HL-60 (cell line): Measurements from ENCODE around the gene RNF225.

Source experiments
- DNase-seq, 2 experiments: peaks; one replicate each; pipeline ENCODE4 v3.0.0-alpha.2; 2010 to 2020; ENCODE audit warnings: low read depth in 1 of 2, low spot score in 1 of 2
- H3K27ac ChIP-seq: fragments of 250-450 bp; sonication (Bioruptor Pico); replicated peaks from 2 replicates; pipeline ENCODE4 v1.5.1; 2020; ENCODE audit warnings: mild to moderate bottlenecking, moderate library complexity
- H3K27me3 ChIP-seq: fragments of 250-450 bp; sonication (Bioruptor Pico); 2 replicates; pipeline ENCODE4 v1.5.1; 2021; ENCODE audit warnings: mild to moderate bottlenecking, moderate library complexity; ENCODE audit not compliant: insufficient read depth, poor library complexity, severe bottlenecking
- H3K4me3 ChIP-seq: replicated peaks from 2 replicates; pipeline ENCODE4 v1.5.1; 2011; ENCODE audit warnings: mild to moderate bottlenecking, control low read depth, low read length; ENCODE audit not compliant: insufficient read depth
- GABPA ChIP-seq: IDR thresholded peaks from 2 replicates; pipeline ENCODE4 v1.6.1; 2012; ENCODE audit warnings: low read depth
- POLR2AphosphoS5 ChIP-seq: IDR thresholded peaks from 2 replicates; pipeline ENCODE4 v1.6.1; 2012; ENCODE audit warnings: low read depth
- SPI1 ChIP-seq: IDR thresholded peaks from 2 replicates; pipeline ENCODE4 v1.6.1; 2012; ENCODE audit warnings: low read depth, mild to moderate bottlenecking, borderline replicate concordance
- TF ChIP-seq, protein P1 (sequence below): IDR thresholded peaks from one replicate; pipeline ENCODE4 v1.5.1; 2011; ENCODE audit warnings: low read length, control low read depth, inconsistent platforms; ENCODE audit not compliant: insufficient read depth
- TF ChIP-seq, protein P2 (sequence below): IDR thresholded peaks from 2 replicates; pipeline ENCODE4 v1.6.1; 2012; ENCODE audit warnings: low read depth; ENCODE audit not compliant: insufficient replicate concordance

Gene RNF225

DNA sequence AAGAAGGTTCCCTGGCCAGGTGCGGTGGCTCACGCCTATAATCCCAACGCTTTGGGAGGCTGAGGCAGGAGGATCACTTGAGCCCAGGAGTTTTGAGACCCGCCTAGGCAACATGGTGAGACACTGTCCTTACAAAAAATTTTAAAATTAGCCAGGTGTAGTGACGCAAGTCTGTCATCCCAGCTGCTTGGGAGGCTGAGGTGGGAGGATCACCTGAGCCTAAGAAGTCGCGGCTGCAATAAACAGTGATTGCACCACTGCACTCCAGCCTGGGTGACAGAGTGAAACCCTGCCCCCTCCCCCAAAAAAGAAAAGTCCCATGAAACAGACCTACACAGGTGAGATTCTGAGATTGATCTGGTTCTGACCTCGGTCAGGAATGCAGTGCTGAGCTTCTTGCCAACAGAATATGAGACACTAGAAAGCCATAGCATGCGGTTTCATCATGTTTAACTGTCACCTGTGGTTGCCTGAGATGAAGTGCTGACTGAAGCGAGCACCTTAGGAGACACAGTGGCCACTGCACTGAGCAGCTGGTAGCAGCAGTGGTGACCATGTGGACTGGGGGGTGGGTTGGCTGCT is 40.1 kb upstream of the RNF225 start:
- H3K27ac ChIP-seq: no peak overlapping the region
- H3K27me3 ChIP-seq: no peaks in the 10 kb centered on the region
- TF ChIP-seq, protein P1, sequence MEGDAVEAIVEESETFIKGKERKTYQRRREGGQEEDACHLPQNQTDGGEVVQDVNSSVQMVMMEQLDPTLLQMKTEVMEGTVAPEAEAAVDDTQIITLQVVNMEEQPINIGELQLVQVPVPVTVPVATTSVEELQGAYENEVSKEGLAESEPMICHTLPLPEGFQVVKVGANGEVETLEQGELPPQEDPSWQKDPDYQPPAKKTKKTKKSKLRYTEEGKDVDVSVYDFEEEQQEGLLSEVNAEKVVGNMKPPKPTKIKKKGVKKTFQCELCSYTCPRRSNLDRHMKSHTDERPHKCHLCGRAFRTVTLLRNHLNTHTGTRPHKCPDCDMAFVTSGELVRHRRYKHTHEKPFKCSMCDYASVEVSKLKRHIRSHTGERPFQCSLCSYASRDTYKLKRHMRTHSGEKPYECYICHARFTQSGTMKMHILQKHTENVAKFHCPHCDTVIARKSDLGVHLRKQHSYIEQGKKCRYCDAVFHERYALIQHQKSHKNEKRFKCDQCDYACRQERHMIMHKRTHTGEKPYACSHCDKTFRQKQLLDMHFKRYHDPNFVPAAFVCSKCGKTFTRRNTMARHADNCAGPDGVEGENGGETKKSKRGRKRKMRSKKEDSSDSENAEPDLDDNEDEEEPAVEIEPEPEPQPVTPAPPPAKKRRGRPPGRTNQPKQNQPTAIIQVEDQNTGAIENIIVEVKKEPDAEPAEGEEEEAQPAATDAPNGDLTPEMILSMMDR: no peak
- TF ChIP-seq POLR2AphosphoS5: no peak
- no peak for TF ChIP-seq SPI1
- TF ChIP-seq GABPA: no peak
- TF ChIP-seq, protein P2, sequence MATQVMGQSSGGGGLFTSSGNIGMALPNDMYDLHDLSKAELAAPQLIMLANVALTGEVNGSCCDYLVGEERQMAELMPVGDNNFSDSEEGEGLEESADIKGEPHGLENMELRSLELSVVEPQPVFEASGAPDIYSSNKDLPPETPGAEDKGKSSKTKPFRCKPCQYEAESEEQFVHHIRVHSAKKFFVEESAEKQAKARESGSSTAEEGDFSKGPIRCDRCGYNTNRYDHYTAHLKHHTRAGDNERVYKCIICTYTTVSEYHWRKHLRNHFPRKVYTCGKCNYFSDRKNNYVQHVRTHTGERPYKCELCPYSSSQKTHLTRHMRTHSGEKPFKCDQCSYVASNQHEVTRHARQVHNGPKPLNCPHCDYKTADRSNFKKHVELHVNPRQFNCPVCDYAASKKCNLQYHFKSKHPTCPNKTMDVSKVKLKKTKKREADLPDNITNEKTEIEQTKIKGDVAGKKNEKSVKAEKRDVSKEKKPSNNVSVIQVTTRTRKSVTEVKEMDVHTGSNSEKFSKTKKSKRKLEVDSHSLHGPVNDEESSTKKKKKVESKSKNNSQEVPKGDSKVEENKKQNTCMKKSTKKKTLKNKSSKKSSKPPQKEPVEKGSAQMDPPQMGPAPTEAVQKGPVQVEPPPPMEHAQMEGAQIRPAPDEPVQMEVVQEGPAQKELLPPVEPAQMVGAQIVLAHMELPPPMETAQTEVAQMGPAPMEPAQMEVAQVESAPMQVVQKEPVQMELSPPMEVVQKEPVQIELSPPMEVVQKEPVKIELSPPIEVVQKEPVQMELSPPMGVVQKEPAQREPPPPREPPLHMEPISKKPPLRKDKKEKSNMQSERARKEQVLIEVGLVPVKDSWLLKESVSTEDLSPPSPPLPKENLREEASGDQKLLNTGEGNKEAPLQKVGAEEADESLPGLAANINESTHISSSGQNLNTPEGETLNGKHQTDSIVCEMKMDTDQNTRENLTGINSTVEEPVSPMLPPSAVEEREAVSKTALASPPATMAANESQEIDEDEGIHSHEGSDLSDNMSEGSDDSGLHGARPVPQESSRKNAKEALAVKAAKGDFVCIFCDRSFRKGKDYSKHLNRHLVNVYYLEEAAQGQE: no peak
- no peak overlapping the region for H3K4me3 ChIP-seq
- DNase-seq: no peak

DNA sequence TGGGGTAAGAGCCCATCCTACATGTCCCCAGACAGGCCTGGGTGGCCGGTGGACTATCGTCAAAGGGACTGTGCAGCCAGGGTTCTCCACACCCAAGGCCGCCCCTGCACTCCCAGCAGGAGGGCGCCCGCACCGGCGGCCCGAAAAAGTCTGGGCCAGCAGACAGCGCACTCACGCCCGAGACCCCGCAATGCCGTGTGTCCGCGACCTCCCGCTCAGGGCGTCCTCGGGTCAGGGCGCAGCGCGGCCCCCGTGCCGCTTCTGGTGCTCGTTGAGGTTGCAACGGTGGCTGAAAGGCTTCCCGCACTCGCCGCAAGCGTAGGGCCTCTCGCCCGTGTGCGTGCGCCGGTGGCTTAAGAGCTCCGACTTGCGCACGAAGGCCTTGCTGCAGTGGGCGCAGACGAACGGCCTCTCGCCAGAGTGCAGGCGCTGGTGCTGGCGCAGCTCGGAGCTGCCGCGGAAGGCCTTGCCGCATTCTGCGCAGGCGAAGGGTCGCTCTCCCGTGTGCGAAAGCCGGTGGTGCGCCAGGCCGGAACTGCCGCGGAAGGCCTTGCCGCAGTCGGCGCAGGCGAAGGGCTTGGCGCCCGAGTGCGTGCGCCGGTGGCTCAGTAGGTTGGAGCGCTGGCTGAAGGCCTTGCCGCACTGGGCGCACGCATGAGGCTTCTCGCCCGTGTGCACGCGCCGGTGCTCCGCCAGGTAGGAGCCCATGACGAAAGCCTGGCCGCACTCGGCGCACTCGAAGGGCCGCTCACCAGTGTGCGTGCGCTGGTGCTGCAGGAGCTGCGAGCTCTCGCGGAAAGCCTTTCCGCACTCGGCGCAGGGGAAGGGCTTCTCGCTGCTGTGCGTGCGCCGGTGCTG is 39.3 kb upstream of the RNF225 start:
- TF ChIP-seq SPI1 (no peak), GABPA (no peak), POLR2AphosphoS5 (no peak)
- TF ChIP-seq, protein P2: no peak
- TF ChIP-seq, protein P1: no peak
- no peak for DNase-seq
- no peak overlapping the region for H3K4me3 ChIP-seq
- no peaks in the 10 kb centered on the region for H3K27me3 ChIP-seq
- H3K27ac ChIP-seq: no peak overlapping the region

DNA sequence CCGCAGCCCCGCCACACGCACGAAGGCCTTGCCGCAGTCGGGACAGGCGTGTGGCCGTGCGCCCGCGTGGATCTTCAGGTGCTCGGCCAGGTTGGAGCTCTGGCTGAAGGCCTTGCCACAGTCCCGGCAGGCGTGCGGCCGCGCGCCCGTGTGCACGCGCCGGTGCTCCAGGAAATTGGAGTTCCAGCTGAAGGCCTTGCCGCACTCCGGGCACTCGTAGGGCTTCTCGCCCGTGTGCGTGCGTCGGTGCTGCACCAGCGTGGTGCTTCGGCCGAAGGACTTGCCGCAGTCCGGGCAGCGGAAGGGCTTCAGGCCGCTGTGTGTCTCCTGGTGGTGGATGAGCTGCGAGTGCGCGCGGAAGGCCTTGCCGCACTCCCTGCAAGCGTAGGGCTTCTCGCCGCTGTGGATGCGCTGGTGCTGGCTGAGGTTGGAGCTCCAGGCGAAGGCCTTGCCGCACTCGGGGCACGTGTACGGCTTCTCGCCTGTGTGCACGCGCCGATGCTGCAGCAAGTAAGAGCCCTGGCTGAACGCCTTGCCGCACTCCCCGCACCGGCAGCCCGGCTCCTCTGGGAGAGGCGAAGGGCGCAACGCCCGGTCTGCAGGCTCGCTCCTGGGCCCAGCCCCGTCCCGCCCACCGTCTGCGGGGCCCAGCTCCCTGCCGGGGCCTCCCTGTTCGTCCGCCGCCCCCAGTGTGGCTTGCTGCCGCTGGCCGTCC is 38.5 kb upstream of the RNF225 start:
- H3K27me3 ChIP-seq: no peaks in the 10 kb centered on the region
- H3K4me3 ChIP-seq: no peak overlapping the region
- TF ChIP-seq GABPA: no peak
- TF ChIP-seq, protein P1: no peak
- TF ChIP-seq, protein P2: no peak
- TF ChIP-seq POLR2AphosphoS5: no peak
- TF ChIP-seq SPI1: no peak
- DNase-seq: no peak
- H3K27ac ChIP-seq: no peak overlapping the region
